ENCODE data around the gene ATP10D. TPM values are rescaled to one million over a fixed set of nuclear protein-coding genes. Genes with fewer than 3 reads are reported as not detected.

ATP10D gene
- total RNA-seq, 1 experiment from 2014 or later: 0.84 TPM

DNA sequence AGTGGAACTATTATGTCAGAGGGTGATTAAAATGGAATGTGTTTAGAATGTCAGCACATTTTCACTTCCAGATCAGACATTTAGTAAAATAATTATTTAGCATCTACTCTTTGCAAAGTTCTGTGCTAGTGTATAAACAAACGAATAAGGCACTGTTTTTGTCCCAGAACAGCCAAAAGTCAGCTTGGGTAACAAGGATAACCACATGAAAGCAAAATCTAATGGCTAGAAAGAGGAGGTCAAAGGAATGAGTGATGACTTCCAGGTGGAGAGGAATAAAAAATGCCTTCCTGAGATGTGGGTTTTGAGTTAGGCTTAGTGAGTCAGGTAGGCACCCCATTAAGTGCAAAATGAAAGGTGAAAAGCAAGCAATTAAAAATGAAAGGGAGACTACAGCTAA lies 112.6 kb downstream of the ATP10D start:
- intact Hi-C loops (cut with micrococcal nuclease): no loop called here
- Histone ChIP-seq H3K9me3 (ENCODE audit: low read length) (no peaks in the 10 kb centered on the region), H3K4me3 (ENCODE audit: low read length) (no peak overlapping the region), H3K4me1 (ENCODE audit: insufficient read depth, low read length) (no peaks in the 10 kb centered on the region), H2AFZ (ENCODE audit: low read length) (no peak overlapping the region), H3K9me2 (replicated peaks; ENCODE audit: low read length) (no peaks in the 10 kb centered on the region), H3K4me2 (ENCODE audit: low read length) (no peak overlapping the region), H3F3A (ENCODE audit: low read length, unreplicated experiment) (no peaks in the 10 kb centered on the region), H4K20me1 (ENCODE audit: low read length) (no peaks in the 10 kb centered on the region), H3K9ac (ENCODE audit: low read length) (no peak overlapping the region), H3K36me3 (ENCODE audit: low read depth, low read length) (no peaks in the 10 kb centered on the region), H3K79me2 (ENCODE audit: low read length) (no peaks in the 10 kb centered on the region), H3K27me3 (ENCODE audit: low read length) (no peaks in the 10 kb centered on the region), H3K27ac (ENCODE audit: low read length) (no peak overlapping the region)
- DNase-seq (no peak), ATAC-seq (no peak)
- no TSS peak for BruUV-seq (replicated peaks)
- no peak for TF ChIP-seq EZH2 (IDR thresholded peaks at IDR 0.05; ENCODE audit: low read length, unreplicated experiment)
- TF ChIP-seq, protein P1, sequence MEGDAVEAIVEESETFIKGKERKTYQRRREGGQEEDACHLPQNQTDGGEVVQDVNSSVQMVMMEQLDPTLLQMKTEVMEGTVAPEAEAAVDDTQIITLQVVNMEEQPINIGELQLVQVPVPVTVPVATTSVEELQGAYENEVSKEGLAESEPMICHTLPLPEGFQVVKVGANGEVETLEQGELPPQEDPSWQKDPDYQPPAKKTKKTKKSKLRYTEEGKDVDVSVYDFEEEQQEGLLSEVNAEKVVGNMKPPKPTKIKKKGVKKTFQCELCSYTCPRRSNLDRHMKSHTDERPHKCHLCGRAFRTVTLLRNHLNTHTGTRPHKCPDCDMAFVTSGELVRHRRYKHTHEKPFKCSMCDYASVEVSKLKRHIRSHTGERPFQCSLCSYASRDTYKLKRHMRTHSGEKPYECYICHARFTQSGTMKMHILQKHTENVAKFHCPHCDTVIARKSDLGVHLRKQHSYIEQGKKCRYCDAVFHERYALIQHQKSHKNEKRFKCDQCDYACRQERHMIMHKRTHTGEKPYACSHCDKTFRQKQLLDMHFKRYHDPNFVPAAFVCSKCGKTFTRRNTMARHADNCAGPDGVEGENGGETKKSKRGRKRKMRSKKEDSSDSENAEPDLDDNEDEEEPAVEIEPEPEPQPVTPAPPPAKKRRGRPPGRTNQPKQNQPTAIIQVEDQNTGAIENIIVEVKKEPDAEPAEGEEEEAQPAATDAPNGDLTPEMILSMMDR (conservative IDR thresholded peaks at IDR 0.05; ENCODE audit: low read depth, low read length): no peak
- TF ChIP-seq EZH2phosphoT487 (IDR thresholded peaks at IDR 0.05; ENCODE audit: borderline replicate concordance, low read length): no peak
- POLR2A ChIA-PET (ENCODE audit: unreplicated experiment): no interaction called here
- CTCF ChIA-PET: no interaction called here

DNA sequence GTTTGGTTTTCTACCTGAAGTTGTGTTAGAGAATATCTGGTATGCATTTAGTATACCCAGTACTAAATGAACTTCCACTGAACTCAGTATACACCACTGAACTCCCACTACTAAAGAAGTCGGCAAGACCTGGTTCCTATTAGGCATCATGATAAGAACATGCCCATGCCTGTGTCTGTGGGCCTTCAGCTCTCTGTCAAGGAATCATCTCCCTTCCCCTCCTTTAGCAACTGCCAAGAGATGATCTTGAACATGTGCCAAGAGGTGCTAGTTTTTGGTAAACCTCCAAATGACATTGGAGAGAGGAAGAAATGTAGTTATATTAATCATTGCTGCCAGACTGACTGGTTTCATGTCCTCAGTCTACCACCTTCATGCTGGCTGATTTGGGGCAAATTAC lies 113.2 kb downstream of the ATP10D start:
- ChIA-PET POLR2A (ENCODE audit: unreplicated experiment) (no interaction called here), CTCF (no interaction called here)
- TF ChIP-seq, protein P1 (conservative IDR thresholded peaks at IDR 0.05; ENCODE audit: low read depth, low read length): no peak
- TF ChIP-seq EZH2phosphoT487 (IDR thresholded peaks at IDR 0.05; ENCODE audit: borderline replicate concordance, low read length) (no peak), EZH2 (IDR thresholded peaks at IDR 0.05; ENCODE audit: low read length, unreplicated experiment) (no peak)
- Histone ChIP-seq H2AFZ (ENCODE audit: low read length) (no peak overlapping the region), H3K9ac (ENCODE audit: low read length) (no peak overlapping the region), H3K79me2 (ENCODE audit: low read length) (no peaks in the 10 kb centered on the region), H3K9me2 (replicated peaks; ENCODE audit: low read length) (no peaks in the 10 kb centered on the region), H3K36me3 (ENCODE audit: low read depth, low read length) (no peaks in the 10 kb centered on the region), H3K27me3 (ENCODE audit: low read length) (no peaks in the 10 kb centered on the region), H3F3A (ENCODE audit: low read length, unreplicated experiment) (no peaks in the 10 kb centered on the region), H3K4me2 (ENCODE audit: low read length) (no peak overlapping the region), H3K27ac (ENCODE audit: low read length) (no peak overlapping the region), H4K20me1 (ENCODE audit: low read length) (no peaks in the 10 kb centered on the region), H3K9me3 (ENCODE audit: low read length) (no peaks in the 10 kb centered on the region), H3K4me1 (ENCODE audit: insufficient read depth, low read length) (no peaks in the 10 kb centered on the region), H3K4me3 (ENCODE audit: low read length) (no peak overlapping the region)
- no TSS peak for BruUV-seq (replicated peaks)
- DNase-seq (no peak), ATAC-seq (no peak)
- intact Hi-C loops (cut with micrococcal nuclease): no loop called here

DNA sequence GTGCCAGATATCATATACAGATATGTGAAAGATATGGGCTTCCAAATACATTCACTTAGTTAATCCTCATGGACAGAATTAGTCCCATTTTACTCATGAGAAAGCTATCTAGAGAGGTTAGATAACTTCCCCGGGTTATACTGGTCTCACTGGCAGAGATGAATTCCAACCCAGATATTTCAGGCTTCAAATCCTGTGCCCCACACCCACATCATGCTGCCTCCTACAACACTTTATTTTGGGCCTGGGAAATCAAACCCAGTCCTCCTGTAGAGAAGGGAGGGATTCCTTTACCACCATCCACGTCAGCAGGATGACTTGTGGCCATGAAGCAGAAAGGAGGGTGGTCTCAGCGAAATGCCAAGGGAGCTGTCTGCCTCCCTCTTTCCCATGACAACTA lies 113.8 kb downstream of the ATP10D start:
- no peak for TF ChIP-seq EZH2phosphoT487 (IDR thresholded peaks at IDR 0.05; ENCODE audit: borderline replicate concordance, low read length)
- TF ChIP-seq, protein P1 (conservative IDR thresholded peaks at IDR 0.05; ENCODE audit: low read depth, low read length): no peak
- no peak for TF ChIP-seq EZH2 (IDR thresholded peaks at IDR 0.05; ENCODE audit: low read length, unreplicated experiment)
- DNase-seq (no peak), ATAC-seq (no peak)
- Histone ChIP-seq H3K4me3 (ENCODE audit: low read length) (no peak overlapping the region), H2AFZ (ENCODE audit: low read length) (no peak overlapping the region), H3K4me2 (ENCODE audit: low read length) (no peak overlapping the region), H4K20me1 (ENCODE audit: low read length) (no peaks in the 10 kb centered on the region), H3K27me3 (ENCODE audit: low read length) (no peaks in the 10 kb centered on the region), H3K27ac (ENCODE audit: low read length) (no peak overlapping the region), H3K36me3 (ENCODE audit: low read depth, low read length) (no peaks in the 10 kb centered on the region), H3K79me2 (ENCODE audit: low read length) (no peaks in the 10 kb centered on the region), H3K9me3 (ENCODE audit: low read length) (no peaks in the 10 kb centered on the region), H3K9ac (ENCODE audit: low read length) (no peak overlapping the region), H3F3A (ENCODE audit: low read length, unreplicated experiment) (no peaks in the 10 kb centered on the region), H3K4me1 (ENCODE audit: insufficient read depth, low read length) (no peaks in the 10 kb centered on the region), H3K9me2 (replicated peaks; ENCODE audit: low read length) (no peaks in the 10 kb centered on the region)
- ChIA-PET CTCF (no interaction called here), POLR2A (ENCODE audit: unreplicated experiment) (no interaction called here)
- BruUV-seq (replicated peaks): no TSS peak
- intact Hi-C loops (cut with micrococcal nuclease): no loop called here
